Testis (tissue), 3 donors: ENCODE results near the gene BTK. TPM values are rescaled to one million over a fixed set of nuclear protein-coding genes. Genes with fewer than 3 reads are reported as not detected.

Source experiments
- DNase-seq: peaks from one replicate; pipeline ENCODE4 v3.0.0-alpha.2; 2019
- H3K27ac ChIP-seq, 2 donors: fragments of 200-600 bp; sonication (generic); one replicate each; pipeline ENCODE4 v1.5.1; 2019
- H3K27me3 ChIP-seq: fragments of 200-600 bp; sonication (generic); one replicate; pipeline ENCODE4 v1.5.1; 2019
- H3K36me3 ChIP-seq: fragments of 200-600 bp; sonication (generic); one replicate; pipeline ENCODE4 v1.5.1; 2017; ENCODE audit warnings: low read depth; ENCODE audit errors: missing control alignments
- H3K4me1 ChIP-seq: fragments of 200-600 bp; sonication (generic); one replicate; pipeline ENCODE4 v1.5.1; 2019
- H3K4me3 ChIP-seq, 2 donors: fragments of 200-600 bp; sonication (generic); one replicate each; pipeline ENCODE4 v1.5.1; 2017 to 2019
- H3K9me3 ChIP-seq: fragments of 200-600 bp; sonication (generic); one replicate; pipeline ENCODE4 v1.5.1; 2017
- POLR2A ChIP-seq: fragments of 450-650 bp; IDR thresholded peaks from one replicate; pipeline ENCODE4 v1.6.1; 2017; ENCODE audit warnings: antibody characterized with exemption, mild to moderate bottlenecking, moderate library complexity
- WGBS, 2 donors: methylation state at CpG; one replicate each; pipeline ENCODE4 v1.1.5; 2018; 5-methylcytosine and 5-hydroxymethylcytosine counted together
- intact Hi-C: fragments of 100-400 bp; cut with DNase I; formaldehyde crosslinking; loops from one replicate; pipeline ENCODE4 v1.15.1; 2023; ENCODE audit warnings: low total_unique reads
- polyA plus RNA-seq: library from polyadenylated mRNA; stranded (reverse); fragments of 350-450 nt; fragmentation: Illumina TruSeq; extraction: RNeasy Lipid Tissue Mini Kit (QIAGEN cat#74804); gene quantifications from one replicate; pipeline ENCODE4 v1.2.3, GENCODE V29; 2014; ENCODE audit warnings: low read depth, low replicate concordance; ENCODE audit not compliant: insufficient read depth
- small RNA-seq, 2 donors: library from RNA; depleted of rRNA; stranded (forward); fragments of <200 nt; gene quantifications; one replicate each; pipeline ENCODE3, GENCODE V24; 2016
- total RNA-seq, 2 donors: library from RNA; depleted of rRNA; stranded (reverse); fragments of >200 nt; gene quantifications; one replicate each; pipeline ENCODE4 v1.2.3, GENCODE V29; 2016
- TF ChIP-seq, protein P1 (sequence below), 3 experiments: fragments of 450-650 bp in 2 of 3; fragments of 200-600 bp in 1 of 3; sonication (generic) in 1 of 3; IDR thresholded peaks; one replicate each; pipeline ENCODE4 v1.5.1; 2016 to 2019; ENCODE audit warnings: antibody characterized with exemption in 3 of 3, mild to moderate bottlenecking in 2 of 3, moderate library complexity in 1 of 3

BTK gene
- total and polyA plus RNA-seq, 3 donors from 2014 or later: 3.6 to 6.9 (median 3.9) TPM

DNA sequence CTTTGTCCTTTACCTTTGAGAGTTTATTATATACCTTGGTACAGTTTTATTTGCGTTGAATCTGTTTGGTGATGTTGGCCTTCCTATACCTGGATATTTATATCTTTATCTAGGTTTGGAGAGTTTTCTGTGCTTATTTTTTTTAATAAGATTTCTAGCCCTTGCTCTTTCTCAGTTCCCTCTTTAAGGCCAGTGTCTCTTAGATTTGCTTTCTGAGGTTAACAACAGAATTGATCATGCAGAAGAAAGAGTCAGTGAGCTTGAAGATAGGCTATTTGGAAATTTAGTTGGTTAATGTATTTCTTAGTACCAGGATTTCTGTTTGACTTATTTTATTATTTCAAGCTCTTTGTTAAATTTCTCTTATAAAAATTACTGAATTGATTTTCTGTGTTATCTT, 82.2 kb downstream of the BTK start:
- no peak overlapping the region for H3K4me3 ChIP-seq
- 94 to 100% methylated on average over 1 of the region's 1 CpG for WGBS, 2 donors
- H3K9me3 ChIP-seq: no peaks in the 10 kb centered on the region
- H3K4me1 ChIP-seq: no peaks in the 10 kb centered on the region
- H3K27ac ChIP-seq: no peak overlapping the region
- TF ChIP-seq, protein P1, sequence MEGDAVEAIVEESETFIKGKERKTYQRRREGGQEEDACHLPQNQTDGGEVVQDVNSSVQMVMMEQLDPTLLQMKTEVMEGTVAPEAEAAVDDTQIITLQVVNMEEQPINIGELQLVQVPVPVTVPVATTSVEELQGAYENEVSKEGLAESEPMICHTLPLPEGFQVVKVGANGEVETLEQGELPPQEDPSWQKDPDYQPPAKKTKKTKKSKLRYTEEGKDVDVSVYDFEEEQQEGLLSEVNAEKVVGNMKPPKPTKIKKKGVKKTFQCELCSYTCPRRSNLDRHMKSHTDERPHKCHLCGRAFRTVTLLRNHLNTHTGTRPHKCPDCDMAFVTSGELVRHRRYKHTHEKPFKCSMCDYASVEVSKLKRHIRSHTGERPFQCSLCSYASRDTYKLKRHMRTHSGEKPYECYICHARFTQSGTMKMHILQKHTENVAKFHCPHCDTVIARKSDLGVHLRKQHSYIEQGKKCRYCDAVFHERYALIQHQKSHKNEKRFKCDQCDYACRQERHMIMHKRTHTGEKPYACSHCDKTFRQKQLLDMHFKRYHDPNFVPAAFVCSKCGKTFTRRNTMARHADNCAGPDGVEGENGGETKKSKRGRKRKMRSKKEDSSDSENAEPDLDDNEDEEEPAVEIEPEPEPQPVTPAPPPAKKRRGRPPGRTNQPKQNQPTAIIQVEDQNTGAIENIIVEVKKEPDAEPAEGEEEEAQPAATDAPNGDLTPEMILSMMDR (IDR thresholded peaks at IDR 0.05): no peak
- no peak for TF ChIP-seq POLR2A
- intact Hi-C loops: no loop called here
- H3K27me3 ChIP-seq: no peaks in the 10 kb centered on the region
- DNase-seq: no peak
- no peaks in the 10 kb centered on the region for H3K36me3 ChIP-seq

Small RNAs within 50 kb of the gene (small RNA-seq; reads per million reads assigned to genes)
- 0 reads per million in 2 donors for gene RNU6-934P

Other genes starting within 250 kb of the BTK start
- gene DRP2, start 166.4 kb downstream of the BTK start, total RNA-seq: 1 to 10 TPM; 1.6 to 1.7 TPM
- 0.82 TPM for gene DRP2, start 166.4 kb downstream of the BTK start, polyA plus RNA-seq
- gene TAF7L, start 94.9 kb downstream of the BTK start, total RNA-seq: 10 to 100 TPM; 80.1 to 86.0 TPM
- gene TAF7L, start 94.9 kb downstream of the BTK start, polyA plus RNA-seq: 50.0 TPM
- 10 to 100 TPM in 1 of 2 donors, 1 to 10 TPM in 1; 9.3 to 11.1 TPM for gene TIMM8A, start 37.4 kb downstream of the BTK start, total RNA-seq
- 8.2 TPM for gene TIMM8A, start 37.4 kb downstream of the BTK start, polyA plus RNA-seq
- gene RPL36A, start 4.8 kb upstream of the BTK start, total RNA-seq: 100 to 1,000 TPM; 177 to 507 TPM
- gene RPL36A, start 4.8 kb upstream of the BTK start, polyA plus RNA-seq: 619 TPM
- gene GLA, start 21.7 kb upstream of the BTK start, total RNA-seq: 10 to 100 TPM; 12.5 to 16.2 TPM
- gene GLA, start 21.7 kb upstream of the BTK start, polyA plus RNA-seq: 17.9 TPM
- 10 to 100 TPM; 31.1 to 39.5 TPM for gene HNRNPH2, start 22.0 kb upstream of the BTK start, total RNA-seq
- 46.3 TPM for gene HNRNPH2, start 22.0 kb upstream of the BTK start, polyA plus RNA-seq
- gene ARMCX4, start 99.3 kb upstream of the BTK start, total RNA-seq: 10 to 100 TPM; 12.1 to 13.3 TPM
- 4.5 TPM for gene ARMCX4, start 99.3 kb upstream of the BTK start, polyA plus RNA-seq
- 10 to 100 TPM; 12.6 to 13.1 TPM for gene ARMCX1, start 164.4 kb upstream of the BTK start, total RNA-seq
- 14.3 TPM for gene ARMCX1, start 164.4 kb upstream of the BTK start, polyA plus RNA-seq
- 10 to 100 TPM; 28.4 to 29.7 TPM for gene ARMCX6, start 231.8 kb upstream of the BTK start, total RNA-seq
- gene ARMCX6, start 231.8 kb upstream of the BTK start, polyA plus RNA-seq: 29.3 TPM
- gene ARMCX3, start 237.0 kb upstream of the BTK start, total RNA-seq: 10 to 100 TPM; 41.3 to 56.6 TPM
- 32.2 TPM for gene ARMCX3, start 237.0 kb upstream of the BTK start, polyA plus RNA-seq